ENCODE results near the gene PCYT1A.

- TF ChIP-seq POLR2AphosphoS5 (IDR thresholded peaks at IDR 0.05; ENCODE audit: low read depth, low read length) = no peak
- TF ChIP-seq TAF1 (IDR thresholded peaks at IDR 0.05; ENCODE audit: borderline replicate concordance, insufficient read depth, low read length) = no peak
- TF ChIP-seq FOXP2 (optimal IDR thresholded peaks at IDR 0.05; ENCODE audit: borderline replicate concordance, extremely low read depth, extremely low read length, insufficient read depth) = no peak
Measured at GRCh38 chr3:196335503-196335948, 48.0 kb upstream of the PCYT1A start.
